HFFc6 (cell line): ENCODE data around the gene PMEPA1. TPM values are rescaled to one million over a fixed set of nuclear protein-coding genes. Genes with fewer than 3 reads are reported as not detected.

Experiments used
- DNase-seq: peaks from one replicate; pipeline ENCODE4 v3.0.0-alpha.2; 2018
- H3K27ac Mint-ChIP-seq: 2 replicates; pipeline ENCODE4 v1.8.0; 2020; ENCODE audit warnings: mild to moderate bottlenecking, mixed read lengths
- H3K27me3 Mint-ChIP-seq: 2 replicates; pipeline ENCODE4 v1.8.0; 2021; ENCODE audit warnings: mild to moderate bottlenecking, moderate library complexity, mixed read lengths; ENCODE audit not compliant: insufficient read depth
- H3K36me3 Mint-ChIP-seq: 2 replicates; pipeline ENCODE4 v1.8.0; 2021; ENCODE audit warnings: low read depth, mixed read lengths
- H3K4me1 Mint-ChIP-seq: 2 replicates; pipeline ENCODE4 v1.8.0; 2020; ENCODE audit warnings: low read depth, mixed read lengths
- H3K4me3 Mint-ChIP-seq: 2 replicates; pipeline ENCODE4 v1.8.0; 2020; ENCODE audit warnings: mild to moderate bottlenecking, moderate library complexity, mixed read lengths
- H3K9me3 Mint-ChIP-seq: 2 replicates; pipeline ENCODE4 v1.8.0; 2020; ENCODE audit warnings: mild to moderate bottlenecking, mixed read lengths
- total RNA-seq, 6 experiments: library from RNA; stranded (reverse); fragmentation: NEBNext Ultra II Directional; extraction: Animal tissue kit (Norgen Biotek cat#: 25700); gene quantifications; 2 replicates in 1 of 6; 3 replicates in 5 of 6; pipeline ENCODE4 v1.2.3, GENCODE V29; 2021
- TF ChIP-seq, protein P1 (sequence below): fragments of 200-600 bp; sonication (generic); IDR thresholded peaks from 2 replicates; pipeline ENCODE4 v1.5.0; 2021; ENCODE audit warnings: antibody characterized with exemption, mild to moderate bottlenecking

Gene PMEPA1
- total RNA-seq, 6 experiments from 2014 or later: 4.7 to 8.0 (median 5.3) TPM

DNA sequence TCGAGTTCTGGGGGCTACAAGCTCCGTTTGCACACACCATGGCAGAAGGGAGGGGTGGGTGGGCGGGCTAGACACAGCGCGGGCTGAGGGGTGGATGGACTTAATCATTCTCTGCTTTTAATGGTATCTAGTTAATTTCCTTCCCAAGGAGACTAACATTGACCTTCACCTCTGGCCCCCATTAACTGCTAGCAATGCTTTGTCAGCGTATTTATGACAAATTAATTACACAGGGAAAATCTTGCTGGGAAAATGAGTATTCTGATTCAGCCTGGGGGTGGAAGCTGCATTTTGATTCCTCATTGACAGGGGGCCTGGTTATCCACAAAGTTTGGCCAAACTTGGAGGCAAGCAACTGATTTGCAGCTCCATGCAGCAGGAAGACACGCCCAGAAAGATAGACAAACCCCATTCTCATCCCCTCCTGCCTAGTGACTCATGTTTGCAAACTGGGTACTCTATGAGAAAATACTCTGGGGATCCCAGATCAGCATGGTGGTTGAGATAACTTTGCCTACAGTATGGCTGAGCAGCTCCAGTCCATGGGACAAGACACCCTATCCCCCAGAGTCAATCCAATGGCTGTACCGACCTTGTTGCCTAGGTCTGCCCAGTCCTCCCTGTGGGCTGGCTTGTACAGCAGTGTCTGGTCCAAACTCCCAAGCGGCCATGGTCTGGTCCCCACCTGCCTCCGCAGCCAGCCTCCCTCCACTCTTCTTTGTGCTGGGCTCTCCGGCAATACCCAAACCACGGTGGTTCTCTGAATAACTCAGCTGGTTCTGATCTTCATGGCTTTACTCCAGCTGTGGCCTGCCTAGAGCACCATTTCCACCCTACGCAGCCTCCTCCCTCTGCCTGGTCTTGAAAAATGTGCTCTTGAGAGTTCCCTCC is 109.2 kb downstream of the PMEPA1 start:
- no peak overlapping the region for H3K27ac Mint-ChIP-seq
- no peaks in the 10 kb centered on the region for H3K36me3 Mint-ChIP-seq
- peaks cover 14% of the 10 kb centered on the region for H3K27me3 Mint-ChIP-seq
- DNase-seq: no peak
- no peaks in the 10 kb centered on the region for H3K9me3 Mint-ChIP-seq
- H3K4me3 Mint-ChIP-seq: no peak overlapping the region
- TF ChIP-seq, protein P1, sequence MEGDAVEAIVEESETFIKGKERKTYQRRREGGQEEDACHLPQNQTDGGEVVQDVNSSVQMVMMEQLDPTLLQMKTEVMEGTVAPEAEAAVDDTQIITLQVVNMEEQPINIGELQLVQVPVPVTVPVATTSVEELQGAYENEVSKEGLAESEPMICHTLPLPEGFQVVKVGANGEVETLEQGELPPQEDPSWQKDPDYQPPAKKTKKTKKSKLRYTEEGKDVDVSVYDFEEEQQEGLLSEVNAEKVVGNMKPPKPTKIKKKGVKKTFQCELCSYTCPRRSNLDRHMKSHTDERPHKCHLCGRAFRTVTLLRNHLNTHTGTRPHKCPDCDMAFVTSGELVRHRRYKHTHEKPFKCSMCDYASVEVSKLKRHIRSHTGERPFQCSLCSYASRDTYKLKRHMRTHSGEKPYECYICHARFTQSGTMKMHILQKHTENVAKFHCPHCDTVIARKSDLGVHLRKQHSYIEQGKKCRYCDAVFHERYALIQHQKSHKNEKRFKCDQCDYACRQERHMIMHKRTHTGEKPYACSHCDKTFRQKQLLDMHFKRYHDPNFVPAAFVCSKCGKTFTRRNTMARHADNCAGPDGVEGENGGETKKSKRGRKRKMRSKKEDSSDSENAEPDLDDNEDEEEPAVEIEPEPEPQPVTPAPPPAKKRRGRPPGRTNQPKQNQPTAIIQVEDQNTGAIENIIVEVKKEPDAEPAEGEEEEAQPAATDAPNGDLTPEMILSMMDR: no peak
- H3K4me1 Mint-ChIP-seq: no peaks in the 10 kb centered on the region

DNA sequence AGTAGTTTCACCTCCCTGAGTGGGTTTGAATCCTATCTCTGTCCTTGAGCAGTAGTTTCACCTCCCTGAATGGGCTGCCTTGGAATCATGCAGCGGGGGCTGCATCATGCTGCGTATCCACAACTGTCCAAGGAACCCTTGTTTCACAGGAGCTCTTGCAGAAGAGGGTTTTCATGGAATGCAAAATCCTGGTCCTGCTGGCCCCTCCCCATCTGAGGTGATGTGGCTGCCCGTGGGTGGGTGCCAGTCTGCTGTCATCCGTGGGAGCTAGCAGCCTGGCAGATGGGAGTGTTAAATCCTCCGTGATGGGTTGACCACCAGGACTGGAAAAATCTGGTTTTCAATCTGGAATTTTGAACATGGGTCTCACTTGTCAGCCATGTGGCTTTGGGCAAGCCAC is 111.3 kb downstream of the PMEPA1 start:
- no peak for DNase-seq
- peaks cover 8% of the 10 kb centered on the region; the same call in 1 of the 2 replicates for H3K27me3 Mint-ChIP-seq
- H3K27ac Mint-ChIP-seq: no peak overlapping the region
- no peaks in the 10 kb centered on the region for H3K36me3 Mint-ChIP-seq
- TF ChIP-seq, protein P1: no peak
- no peaks in the 10 kb centered on the region for H3K9me3 Mint-ChIP-seq
- H3K4me3 Mint-ChIP-seq: no peak overlapping the region
- no peaks in the 10 kb centered on the region for H3K4me1 Mint-ChIP-seq

Other genes with a start within 250 kb of the PMEPA1 start
- not detected for gene CTCFL, start 184.9 kb downstream of the PMEPA1 start, total RNA-seq
- gene PCK1, start 148.9 kb downstream of the PMEPA1 start, total RNA-seq: not detected
- not detected for gene ZBP1, start 89.6 kb downstream of the PMEPA1 start, total RNA-seq